WERI-Rb-1 (cell line): ENCODE measurements around the gene ADAM8.
A peak's percentile ranks its signal among the peaks of the same experiment; 100 is the strongest.

Source experiments
- DNase-seq: peaks from one replicate; pipeline ENCODE4 v3.0.0-alpha.2; 2020
- H3K27ac ChIP-seq: fragments of 250-450 bp; sonication (Bioruptor Pico); 2 replicates; pipeline ENCODE4 v1.5.1; 2020; ENCODE audit warnings: mild to moderate bottlenecking, moderate library complexity
- H3K27me3 ChIP-seq: fragments of 250-450 bp; sonication (Bioruptor Pico); 2 replicates; pipeline ENCODE4 v1.5.1; 2021; ENCODE audit warnings: mild to moderate bottlenecking, low read depth, moderate library complexity; ENCODE audit not compliant: insufficient read depth, severe bottlenecking
- H3K36me3 ChIP-seq: fragments of 250-450 bp; sonication (Bioruptor Pico); 2 replicates; pipeline ENCODE4 v1.5.1; 2020; ENCODE audit warnings: mild to moderate bottlenecking, moderate library complexity
- H3K4me3 ChIP-seq: 2 replicates; pipeline ENCODE4 v1.5.1; 2011; ENCODE audit warnings: low read depth, mild to moderate bottlenecking, control low read depth, low read length
- H3K9me3 ChIP-seq: fragments of 250-450 bp; sonication (Bioruptor Pico); 2 replicates; pipeline ENCODE4 v1.5.1; 2021; ENCODE audit warnings: mild to moderate bottlenecking, moderate library complexity; ENCODE audit not compliant: severe bottlenecking
- TF ChIP-seq, protein P1 (sequence below): IDR thresholded peaks from 2 replicates; pipeline ENCODE4 v1.5.1; 2011; ENCODE audit warnings: low read depth, mild to moderate bottlenecking, control low read depth, inconsistent platforms, low read length

Gene ADAM8

DNA sequence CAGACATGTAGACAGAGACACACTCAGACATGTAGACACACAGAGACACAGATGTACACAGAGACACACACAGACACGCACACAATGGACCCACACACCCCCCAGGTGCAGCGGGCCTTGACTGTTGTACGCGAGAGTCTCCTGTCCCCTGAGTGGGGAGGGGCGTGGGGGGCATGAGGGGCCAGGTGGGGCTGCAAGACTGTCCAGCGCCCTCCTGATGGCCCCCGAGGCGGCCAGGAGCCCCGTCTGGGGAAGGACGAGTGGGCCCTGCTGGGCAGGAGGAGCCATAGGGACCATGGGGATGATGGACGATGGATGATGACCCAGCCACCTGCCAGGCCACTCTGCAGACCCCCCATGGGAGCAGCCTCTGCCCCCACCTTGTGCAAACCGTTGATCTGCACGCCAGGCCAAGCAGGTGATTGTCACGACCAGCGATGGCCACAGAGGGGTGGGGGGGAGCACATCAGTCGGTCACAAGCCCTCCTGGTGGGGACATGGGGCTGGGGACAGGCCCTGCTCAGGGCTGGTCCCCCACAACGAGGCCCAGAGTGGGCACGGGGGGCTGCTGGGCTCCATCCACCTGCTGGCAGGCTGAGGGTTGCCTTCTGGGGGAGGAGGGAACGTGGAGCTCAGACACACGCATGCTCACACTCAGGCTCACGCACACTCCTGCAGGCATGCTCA is 27.4 kb downstream of the ADAM8 start:
- TF ChIP-seq, protein P1, sequence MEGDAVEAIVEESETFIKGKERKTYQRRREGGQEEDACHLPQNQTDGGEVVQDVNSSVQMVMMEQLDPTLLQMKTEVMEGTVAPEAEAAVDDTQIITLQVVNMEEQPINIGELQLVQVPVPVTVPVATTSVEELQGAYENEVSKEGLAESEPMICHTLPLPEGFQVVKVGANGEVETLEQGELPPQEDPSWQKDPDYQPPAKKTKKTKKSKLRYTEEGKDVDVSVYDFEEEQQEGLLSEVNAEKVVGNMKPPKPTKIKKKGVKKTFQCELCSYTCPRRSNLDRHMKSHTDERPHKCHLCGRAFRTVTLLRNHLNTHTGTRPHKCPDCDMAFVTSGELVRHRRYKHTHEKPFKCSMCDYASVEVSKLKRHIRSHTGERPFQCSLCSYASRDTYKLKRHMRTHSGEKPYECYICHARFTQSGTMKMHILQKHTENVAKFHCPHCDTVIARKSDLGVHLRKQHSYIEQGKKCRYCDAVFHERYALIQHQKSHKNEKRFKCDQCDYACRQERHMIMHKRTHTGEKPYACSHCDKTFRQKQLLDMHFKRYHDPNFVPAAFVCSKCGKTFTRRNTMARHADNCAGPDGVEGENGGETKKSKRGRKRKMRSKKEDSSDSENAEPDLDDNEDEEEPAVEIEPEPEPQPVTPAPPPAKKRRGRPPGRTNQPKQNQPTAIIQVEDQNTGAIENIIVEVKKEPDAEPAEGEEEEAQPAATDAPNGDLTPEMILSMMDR: peak; percentile 29; the same call in 1 of the 2 replicates
- DNase-seq: peak; percentile 53
- Histone ChIP-seq H3K27me3 (no peaks in the 10 kb centered on the region), H3K27ac (no peak overlapping the region), H3K4me3 (no peak overlapping the region), H3K36me3 (no peaks in the 10 kb centered on the region), H3K9me3 (no peaks in the 10 kb centered on the region)

DNA sequence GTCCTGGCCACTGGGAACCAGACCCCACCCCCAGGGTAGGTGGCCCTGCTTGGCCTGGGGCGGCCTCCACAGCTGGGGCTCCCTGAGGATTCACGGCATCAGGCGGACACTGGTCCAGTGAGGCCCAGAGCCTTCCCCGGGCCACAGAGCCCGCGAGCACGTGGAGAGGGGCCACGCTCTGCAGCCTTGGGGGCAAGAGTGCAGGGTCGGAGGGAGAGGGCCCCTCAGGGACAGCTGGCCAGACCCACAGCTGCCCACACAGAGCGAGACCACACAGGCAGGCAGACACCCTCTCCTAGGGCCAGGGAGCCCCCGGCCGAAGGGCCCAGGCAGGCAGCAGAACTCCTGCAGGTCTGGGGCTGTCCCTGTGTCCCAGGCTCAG is 28.3 kb downstream of the ADAM8 start:
- DNase-seq: no peak
- Histone ChIP-seq H3K4me3 (no peak overlapping the region), H3K27ac (no peak overlapping the region), H3K9me3 (no peaks in the 10 kb centered on the region), H3K27me3 (no peaks in the 10 kb centered on the region), H3K36me3 (no peaks in the 10 kb centered on the region)
- TF ChIP-seq, protein P1: no peak

DNA sequence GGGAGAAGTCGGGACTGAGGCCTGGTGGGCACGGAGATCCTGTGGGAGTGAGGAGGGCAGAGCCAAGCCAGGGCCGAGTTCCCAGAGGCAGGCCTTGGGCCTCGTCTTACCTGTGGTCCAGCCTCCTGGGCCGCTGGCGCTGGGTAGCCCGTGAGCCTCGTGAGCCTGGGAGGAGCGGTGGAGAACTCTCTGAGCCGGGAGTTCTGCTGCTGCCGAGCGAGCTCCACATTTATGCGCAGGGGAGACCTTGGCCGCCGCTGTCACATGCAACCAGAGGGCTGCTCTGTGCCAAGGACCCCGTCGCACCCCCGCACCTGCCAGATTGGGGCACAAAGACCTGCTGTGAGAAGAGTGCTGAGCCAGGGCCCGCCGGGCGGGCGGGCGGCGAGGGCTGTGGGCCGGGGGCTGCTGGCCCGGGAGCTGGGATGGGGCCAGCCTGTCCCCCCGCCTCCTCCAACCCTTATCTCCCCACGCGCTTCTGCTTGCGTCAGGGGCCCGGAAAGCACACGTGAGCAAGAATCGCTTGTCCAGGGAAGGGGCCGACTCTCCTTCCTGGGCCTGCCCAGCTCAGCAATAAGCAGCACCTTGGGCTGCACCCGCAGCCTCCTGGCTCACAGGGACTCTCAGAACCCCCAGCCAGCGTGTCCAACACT is 28.9 kb downstream of the ADAM8 start:
- H3K27me3 ChIP-seq: no peaks in the 10 kb centered on the region
- H3K27ac ChIP-seq: no peak overlapping the region
- H3K4me3 ChIP-seq: no peak overlapping the region
- no peak for DNase-seq
- H3K9me3 ChIP-seq: no peaks in the 10 kb centered on the region
- no peaks in the 10 kb centered on the region for H3K36me3 ChIP-seq
- TF ChIP-seq, protein P1: no peak

DNA sequence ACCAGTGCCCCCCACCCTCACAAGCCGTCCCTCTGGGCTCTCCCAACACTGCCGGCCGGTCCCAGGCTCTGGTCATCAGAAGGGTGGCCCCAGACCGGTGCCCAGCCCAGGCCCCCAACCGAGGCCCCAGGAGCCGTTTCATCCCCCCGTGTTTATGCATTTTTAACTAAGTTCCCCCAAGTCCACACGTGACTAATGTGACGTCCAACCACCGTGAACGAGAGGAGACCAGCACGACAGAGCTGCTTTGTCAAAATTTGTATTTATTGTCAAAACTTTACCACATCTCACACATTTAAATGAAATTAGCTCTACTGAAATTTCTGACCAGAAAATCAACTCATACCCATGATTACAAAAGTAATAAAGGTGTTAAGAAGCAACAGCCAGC is 30.4 kb downstream of the ADAM8 start:
- H3K27ac ChIP-seq: peak overlapping the region; percentile 71
- no peak for DNase-seq
- no peaks in the 10 kb centered on the region for H3K9me3 ChIP-seq
- H3K27me3 ChIP-seq: no peaks in the 10 kb centered on the region
- no peak overlapping the region for H3K4me3 ChIP-seq
- no peaks in the 10 kb centered on the region for H3K36me3 ChIP-seq
- TF ChIP-seq, protein P1: no peak

DNA sequence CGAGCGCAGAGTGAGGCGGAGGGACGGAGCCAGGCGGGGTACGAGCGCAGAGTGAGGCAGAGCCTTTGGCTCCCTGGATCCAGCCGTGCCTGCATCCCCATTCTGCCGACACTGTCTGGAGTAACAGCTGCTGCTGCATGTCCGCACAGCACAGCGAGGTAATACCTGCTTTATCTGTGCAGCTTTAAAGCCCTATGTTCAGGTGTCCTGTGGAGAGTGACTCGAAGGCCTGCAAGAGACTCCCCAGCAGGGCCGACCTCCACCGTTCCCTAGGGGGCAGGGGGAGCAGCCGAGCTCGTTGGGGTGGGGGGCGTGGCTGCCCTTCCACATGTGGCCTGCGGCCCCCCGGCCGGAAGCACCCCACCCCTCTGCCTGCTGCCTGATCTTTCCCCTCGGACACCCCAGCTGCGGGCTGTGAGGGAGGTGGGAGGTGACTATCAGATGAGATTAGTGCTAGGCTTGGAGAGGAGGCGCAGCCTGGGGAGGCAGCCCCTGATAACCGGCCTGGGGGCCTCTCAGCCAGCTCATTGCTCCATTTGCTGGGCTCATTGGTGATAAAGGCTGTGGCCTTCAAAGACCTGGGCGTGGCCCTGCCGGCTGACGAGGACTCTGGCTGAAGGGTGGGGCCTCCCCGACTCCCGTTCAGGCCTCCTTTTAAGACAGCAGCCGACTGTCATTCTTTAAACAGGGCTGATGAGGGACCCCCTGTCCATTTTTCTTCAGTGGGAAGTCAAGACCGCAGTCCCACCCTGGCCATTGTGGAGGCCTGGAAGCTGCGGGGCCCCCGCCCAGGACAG is 31.0 kb downstream of the ADAM8 start:
- H3K36me3 ChIP-seq: no peaks in the 10 kb centered on the region
- peak overlapping the region; percentile 71 for H3K27ac ChIP-seq
- peak; percentile 91 for DNase-seq
- TF ChIP-seq, protein P1: no peak
- H3K9me3 ChIP-seq: no peaks in the 10 kb centered on the region
- no peaks in the 10 kb centered on the region for H3K27me3 ChIP-seq
- no peak overlapping the region for H3K4me3 ChIP-seq
